Testis (tissue), 2 donors: ENCODE data around the gene RXYLT1.

ENCODE experiments used
- POLR2A ChIP-seq: fragments of 450-650 bp; IDR thresholded peaks from one replicate; pipeline ENCODE4 v1.6.1; 2017; ENCODE audit warnings: antibody characterized with exemption, mild to moderate bottlenecking, moderate library complexity
- TF ChIP-seq, protein P1 (sequence below), 3 experiments: fragments of 450-650 bp in 2 of 3; fragments of 200-600 bp in 1 of 3; sonication (generic) in 1 of 3; IDR thresholded peaks; one replicate each; pipeline ENCODE4 v1.5.1; 2016 to 2019; ENCODE audit warnings: antibody characterized with exemption in 3 of 3, mild to moderate bottlenecking in 2 of 3, moderate library complexity in 1 of 3

DNA sequence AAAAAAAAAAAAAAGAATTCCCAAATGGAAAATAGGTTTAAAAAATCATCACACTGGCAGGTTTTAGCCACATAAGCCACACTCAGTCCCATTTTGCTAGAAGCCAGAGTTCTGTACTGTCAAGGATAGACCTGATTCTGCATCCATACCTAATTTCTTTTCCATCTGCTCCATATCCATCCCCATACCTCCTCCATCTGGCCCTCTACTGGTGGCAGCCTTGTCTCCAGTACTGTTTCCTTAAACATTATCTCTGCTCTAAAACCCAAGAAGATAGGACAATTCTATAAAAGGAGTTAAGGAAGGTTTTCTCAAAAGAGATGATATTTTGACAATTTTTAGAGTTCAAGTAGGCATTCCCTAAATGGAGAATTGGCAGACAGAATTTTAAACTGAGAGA lies 26.0 kb upstream of the RXYLT1 start:
- no peak for TF ChIP-seq POLR2A
- TF ChIP-seq, protein P1, sequence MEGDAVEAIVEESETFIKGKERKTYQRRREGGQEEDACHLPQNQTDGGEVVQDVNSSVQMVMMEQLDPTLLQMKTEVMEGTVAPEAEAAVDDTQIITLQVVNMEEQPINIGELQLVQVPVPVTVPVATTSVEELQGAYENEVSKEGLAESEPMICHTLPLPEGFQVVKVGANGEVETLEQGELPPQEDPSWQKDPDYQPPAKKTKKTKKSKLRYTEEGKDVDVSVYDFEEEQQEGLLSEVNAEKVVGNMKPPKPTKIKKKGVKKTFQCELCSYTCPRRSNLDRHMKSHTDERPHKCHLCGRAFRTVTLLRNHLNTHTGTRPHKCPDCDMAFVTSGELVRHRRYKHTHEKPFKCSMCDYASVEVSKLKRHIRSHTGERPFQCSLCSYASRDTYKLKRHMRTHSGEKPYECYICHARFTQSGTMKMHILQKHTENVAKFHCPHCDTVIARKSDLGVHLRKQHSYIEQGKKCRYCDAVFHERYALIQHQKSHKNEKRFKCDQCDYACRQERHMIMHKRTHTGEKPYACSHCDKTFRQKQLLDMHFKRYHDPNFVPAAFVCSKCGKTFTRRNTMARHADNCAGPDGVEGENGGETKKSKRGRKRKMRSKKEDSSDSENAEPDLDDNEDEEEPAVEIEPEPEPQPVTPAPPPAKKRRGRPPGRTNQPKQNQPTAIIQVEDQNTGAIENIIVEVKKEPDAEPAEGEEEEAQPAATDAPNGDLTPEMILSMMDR (IDR thresholded peaks at IDR 0.05), result no peak
